GM18499 (cell line): ENCODE measurements around the gene TM4SF5.

Experiments used
- ATAC-seq: cut with Tn5 transposase; IDR thresholded peaks from one replicate; pipeline ENCODE4 v1.9.1; 2021; ENCODE audit warnings: moderate number of reproducible peaks; ENCODE audit not compliant: insufficient read depth, unreplicated experiment

The TM4SF5 gene

GRCh38 chr17:4771519-4772234 is at the start of gene TM4SF5:
Gene TM4SF5, plus strand, starts transcription at chr17:4771886. Its CDS starts 37 bp downstream, at chr17:4771923.
- no peak for ATAC-seq

- no peak for ATAC-seq
These were observed 48.9 kb upstream of the TM4SF5 start for GRCh38 chr17:4722678-4723240.

GRCh38 chr17:4724650-4725049 is 47.0 kb upstream of the TM4SF5 start:
- no peak for ATAC-seq

GRCh38 chr17:4725646-4726310 is 45.9 kb upstream of the TM4SF5 start:
- ATAC-seq = no peak

- no peak for ATAC-seq
These were observed 43.6 kb upstream of the TM4SF5 start for GRCh38 chr17:4728124-4728523.

GRCh38 chr17:4733073-4733531 is 38.6 kb upstream of the TM4SF5 start:
- ATAC-seq = no peak

GRCh38 chr17:4734857-4735475 is 36.7 kb upstream of the TM4SF5 start:
- no peak for ATAC-seq

- no peak for ATAC-seq
These were observed 35.6 kb upstream of the TM4SF5 start for GRCh38 chr17:4735876-4736651.

- no peak for ATAC-seq
These were observed 33.3 kb upstream of the TM4SF5 start for GRCh38 chr17:4738136-4739121.

- no peak for ATAC-seq
These were observed 32.3 kb upstream of the TM4SF5 start, which contains the start of the genes CXCL16 and ZMYND15 for GRCh38 chr17:4739122-4740024. Gene CXCL16, minus strand, starts transcription at chr17:4739928. Its CDS starts 589 bp downstream, at chr17:4739339. Gene ZMYND15, plus strand, starts transcription at chr17:4739833. Its CDS starts 716 bp downstream, at chr17:4740549.

- no peak for ATAC-seq
These were observed 31.7 kb upstream of the TM4SF5 start for GRCh38 chr17:4740025-4740351.

GRCh38 chr17:4740584-4740983 is 31.1 kb upstream of the TM4SF5 start:
- no peak for ATAC-seq

GRCh38 chr17:4741544-4741943 is 30.1 kb upstream of the TM4SF5 start:
- no peak for ATAC-seq

GRCh38 chr17:4742133-4742532 is 29.6 kb upstream of the TM4SF5 start:
- no peak for ATAC-seq

- no peak for ATAC-seq
These were observed 29.1 kb upstream of the TM4SF5 start for GRCh38 chr17:4742629-4743028.

- ATAC-seq = no peak
These were observed 28.5 kb upstream of the TM4SF5 start for GRCh38 chr17:4743216-4743615.

GRCh38 chr17:4743898-4744297 is 27.8 kb upstream of the TM4SF5 start:
- no peak for ATAC-seq
